GM23338 (cell line): ENCODE measurements around the gene NDUFA12.

Experiments
- CREB1 ChIP-seq: fragments of 250-450 bp; sonication (Bioruptor Pico); IDR thresholded peaks from 2 replicates; pipeline ENCODE4 v1.5.0; 2020; ENCODE audit warnings: low read depth, mild to moderate bottlenecking, moderate library complexity
- EZH2 ChIP-seq: fragments of 200-600 bp; sonication (generic); IDR thresholded peaks from one replicate; pipeline ENCODE4 v1.8.0; 2017; ENCODE audit warnings: antibody characterized with exemption, mild to moderate bottlenecking, low read depth; ENCODE audit not compliant: unreplicated experiment
- EZH2phosphoT487 ChIP-seq: fragments of 200-600 bp; sonication (generic); IDR thresholded peaks from one replicate; pipeline ENCODE4 v1.8.1; 2018; ENCODE audit warnings: antibody characterized with exemption; ENCODE audit not compliant: unreplicated experiment
- JUNB ChIP-seq: IDR thresholded peaks from one replicate; pipeline ENCODE4 v1.6.1; 2016; ENCODE audit warnings: antibody characterized with exemption; ENCODE audit not compliant: unreplicated experiment
- POLR2AphosphoS5 ChIP-seq: IDR thresholded peaks from 2 replicates; pipeline ENCODE4 v1.6.1; 2016; ENCODE audit warnings: antibody characterized with exemption, low read depth
- STAT1 ChIP-seq: IDR thresholded peaks from one replicate; pipeline ENCODE4 v1.6.1; 2016; ENCODE audit warnings: antibody characterized with exemption; ENCODE audit not compliant: unreplicated experiment
- ZNF331 ChIP-seq: fragments of 250-450 bp; sonication (Bioruptor Pico); IDR thresholded peaks from 2 replicates; pipeline ENCODE4 v1.5.0; 2020; ENCODE audit warnings: low read depth, mild to moderate bottlenecking, moderate library complexity
- TF ChIP-seq, protein P1 (sequence below), 2 experiments: fragments of 200-600 bp in 1 of 2; sonication (generic) in 1 of 2; conservative IDR thresholded peaks; 2 replicates each; pipeline versions ENCODE4 v1.5.1 to v1.6.1; 2016 to 2017; ENCODE audit warnings: antibody characterized with exemption in 2 of 2, low read depth in 2 of 2, mild to moderate bottlenecking in 2 of 2, moderate library complexity in 1 of 2
- TF ChIP-seq, protein P2 (sequence below): IDR thresholded peaks from one replicate; pipeline ENCODE4 v1.6.1; 2018; ENCODE audit warnings: antibody characterized with exemption; ENCODE audit not compliant: unreplicated experiment
- TF ChIP-seq, protein P3 (sequence below): IDR thresholded peaks from 2 replicates; pipeline ENCODE4 v1.6.1; 2016; ENCODE audit warnings: antibody characterized with exemption

DNA sequence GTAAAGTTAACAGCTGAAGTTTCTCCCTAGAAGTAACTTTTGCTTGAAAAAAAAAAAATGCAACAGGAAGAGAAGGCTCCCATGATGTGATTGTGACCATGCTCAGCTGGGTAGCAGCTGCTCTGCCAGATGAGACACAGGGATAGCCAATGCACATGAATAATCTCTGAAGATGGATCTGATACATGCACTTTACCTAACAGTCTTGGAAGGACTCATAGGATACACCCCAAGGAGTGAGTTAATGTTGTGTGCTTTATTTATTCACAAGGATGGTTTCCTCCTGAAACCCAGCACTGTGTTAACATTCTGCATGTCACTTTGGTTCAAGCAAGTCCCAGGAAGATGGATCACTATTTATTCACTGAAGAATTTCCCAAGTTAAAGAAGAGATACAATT is 46.5 kb downstream of the NDUFA12 start:
- TF ChIP-seq, protein P1, sequence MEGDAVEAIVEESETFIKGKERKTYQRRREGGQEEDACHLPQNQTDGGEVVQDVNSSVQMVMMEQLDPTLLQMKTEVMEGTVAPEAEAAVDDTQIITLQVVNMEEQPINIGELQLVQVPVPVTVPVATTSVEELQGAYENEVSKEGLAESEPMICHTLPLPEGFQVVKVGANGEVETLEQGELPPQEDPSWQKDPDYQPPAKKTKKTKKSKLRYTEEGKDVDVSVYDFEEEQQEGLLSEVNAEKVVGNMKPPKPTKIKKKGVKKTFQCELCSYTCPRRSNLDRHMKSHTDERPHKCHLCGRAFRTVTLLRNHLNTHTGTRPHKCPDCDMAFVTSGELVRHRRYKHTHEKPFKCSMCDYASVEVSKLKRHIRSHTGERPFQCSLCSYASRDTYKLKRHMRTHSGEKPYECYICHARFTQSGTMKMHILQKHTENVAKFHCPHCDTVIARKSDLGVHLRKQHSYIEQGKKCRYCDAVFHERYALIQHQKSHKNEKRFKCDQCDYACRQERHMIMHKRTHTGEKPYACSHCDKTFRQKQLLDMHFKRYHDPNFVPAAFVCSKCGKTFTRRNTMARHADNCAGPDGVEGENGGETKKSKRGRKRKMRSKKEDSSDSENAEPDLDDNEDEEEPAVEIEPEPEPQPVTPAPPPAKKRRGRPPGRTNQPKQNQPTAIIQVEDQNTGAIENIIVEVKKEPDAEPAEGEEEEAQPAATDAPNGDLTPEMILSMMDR (conservative IDR thresholded peaks at IDR 0.05; ENCODE audit: low read depth in 2 of 2), result no peak
- TF ChIP-seq CREB1 (no peak), POLR2AphosphoS5 (no peak), EZH2 (no peak), EZH2phosphoT487 (no peak), JUNB (no peak), ZNF331 (no peak), STAT1 (no peak)
- TF ChIP-seq, protein P2, sequence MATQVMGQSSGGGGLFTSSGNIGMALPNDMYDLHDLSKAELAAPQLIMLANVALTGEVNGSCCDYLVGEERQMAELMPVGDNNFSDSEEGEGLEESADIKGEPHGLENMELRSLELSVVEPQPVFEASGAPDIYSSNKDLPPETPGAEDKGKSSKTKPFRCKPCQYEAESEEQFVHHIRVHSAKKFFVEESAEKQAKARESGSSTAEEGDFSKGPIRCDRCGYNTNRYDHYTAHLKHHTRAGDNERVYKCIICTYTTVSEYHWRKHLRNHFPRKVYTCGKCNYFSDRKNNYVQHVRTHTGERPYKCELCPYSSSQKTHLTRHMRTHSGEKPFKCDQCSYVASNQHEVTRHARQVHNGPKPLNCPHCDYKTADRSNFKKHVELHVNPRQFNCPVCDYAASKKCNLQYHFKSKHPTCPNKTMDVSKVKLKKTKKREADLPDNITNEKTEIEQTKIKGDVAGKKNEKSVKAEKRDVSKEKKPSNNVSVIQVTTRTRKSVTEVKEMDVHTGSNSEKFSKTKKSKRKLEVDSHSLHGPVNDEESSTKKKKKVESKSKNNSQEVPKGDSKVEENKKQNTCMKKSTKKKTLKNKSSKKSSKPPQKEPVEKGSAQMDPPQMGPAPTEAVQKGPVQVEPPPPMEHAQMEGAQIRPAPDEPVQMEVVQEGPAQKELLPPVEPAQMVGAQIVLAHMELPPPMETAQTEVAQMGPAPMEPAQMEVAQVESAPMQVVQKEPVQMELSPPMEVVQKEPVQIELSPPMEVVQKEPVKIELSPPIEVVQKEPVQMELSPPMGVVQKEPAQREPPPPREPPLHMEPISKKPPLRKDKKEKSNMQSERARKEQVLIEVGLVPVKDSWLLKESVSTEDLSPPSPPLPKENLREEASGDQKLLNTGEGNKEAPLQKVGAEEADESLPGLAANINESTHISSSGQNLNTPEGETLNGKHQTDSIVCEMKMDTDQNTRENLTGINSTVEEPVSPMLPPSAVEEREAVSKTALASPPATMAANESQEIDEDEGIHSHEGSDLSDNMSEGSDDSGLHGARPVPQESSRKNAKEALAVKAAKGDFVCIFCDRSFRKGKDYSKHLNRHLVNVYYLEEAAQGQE, result no peak
- TF ChIP-seq, protein P3, sequence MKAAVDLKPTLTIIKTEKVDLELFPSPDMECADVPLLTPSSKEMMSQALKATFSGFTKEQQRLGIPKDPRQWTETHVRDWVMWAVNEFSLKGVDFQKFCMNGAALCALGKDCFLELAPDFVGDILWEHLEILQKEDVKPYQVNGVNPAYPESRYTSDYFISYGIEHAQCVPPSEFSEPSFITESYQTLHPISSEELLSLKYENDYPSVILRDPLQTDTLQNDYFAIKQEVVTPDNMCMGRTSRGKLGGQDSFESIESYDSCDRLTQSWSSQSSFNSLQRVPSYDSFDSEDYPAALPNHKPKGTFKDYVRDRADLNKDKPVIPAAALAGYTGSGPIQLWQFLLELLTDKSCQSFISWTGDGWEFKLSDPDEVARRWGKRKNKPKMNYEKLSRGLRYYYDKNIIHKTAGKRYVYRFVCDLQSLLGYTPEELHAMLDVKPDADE, result no peak
